Mammary epithelial cell (primary cell): Measurements from ENCODE around the gene GPR84.

Source experiments
- CTCF ChIP-seq, 2 donors: IDR thresholded peaks in 1 of 2; conservative IDR thresholded peaks in 1 of 2; 2 replicates each; pipeline ENCODE4 v1.5.1; 2011 to 2012; ENCODE audit warnings: inconsistent platforms in 2 of 2, low read length in 2 of 2, mild to moderate bottlenecking in 2 of 2, control low read depth in 1 of 2, low read depth in 1 of 2; ENCODE audit not compliant: insufficient read depth in 1 of 2; ENCODE audit errors: extremely low read depth in 1 of 2
- EZH2 ChIP-seq: IDR thresholded peaks from 2 replicates; pipeline ENCODE4 v1.6.1; 2012; ENCODE audit warnings: low read length, inconsistent platforms, borderline replicate concordance

- TF ChIP-seq CTCF (conservative IDR thresholded peaks at IDR 0.05 in 1 of 2, IDR thresholded peaks at IDR 0.05 in 1 of 2; ENCODE audit: extremely low read depth in 1 of 2, insufficient read depth in 1 of 2, low read depth in 1 of 2, low read length in 2 of 2), result no peak
- no peak for TF ChIP-seq EZH2
Measured at GRCh38 chr12:54371328-54372112, 7.2 kb upstream of the GPR84 start.
